DOHH2 (cell line): ENCODE results near the gene TCFL5.

Experiments
- H3F3A ChIP-seq: fragments of 200-600 bp; sonication (generic), shearing (Covaris generic); 2 replicates; pipeline ENCODE4 v1.6.0; 2016; ENCODE audit warnings: antibody characterized with exemption, mild to moderate bottlenecking; ENCODE audit not compliant: control insufficient read depth, insufficient read depth
- H3K27ac ChIP-seq: fragments of 200-600 bp; sonication (generic); 2 replicates; pipeline ENCODE4 v1.5.1; 2014; ENCODE audit warnings: low read depth, mild to moderate bottlenecking, low read length, moderate library complexity
- H3K27me3 ChIP-seq: fragments of 200-600 bp; sonication (generic); 2 replicates; pipeline ENCODE4 v1.6.1; 2014; ENCODE audit warnings: mild to moderate bottlenecking, low read length, mixed read lengths; ENCODE audit not compliant: control insufficient read depth
- H3K36me3 ChIP-seq: fragments of 200-600 bp; sonication (generic); 2 replicates; pipeline ENCODE4 v1.6.1; 2014; ENCODE audit warnings: mild to moderate bottlenecking, low read length, moderate library complexity, mixed read lengths; ENCODE audit not compliant: control insufficient read depth
- H3K4me1 ChIP-seq: fragments of 200-600 bp; sonication (generic); 2 replicates; pipeline ENCODE4 v1.6.1; 2014; ENCODE audit warnings: mild to moderate bottlenecking, low read length, mixed read lengths; ENCODE audit not compliant: control insufficient read depth
- H3K4me2 ChIP-seq: fragments of 200-600 bp; sonication (generic); 2 replicates; pipeline ENCODE4 v1.6.0; 2014; ENCODE audit warnings: mild to moderate bottlenecking, low read length, moderate library complexity
- H3K4me3 ChIP-seq: fragments of 200-600 bp; sonication (generic); 2 replicates; pipeline ENCODE4 v1.5.1; 2014; ENCODE audit warnings: mild to moderate bottlenecking, low read length, mixed read lengths
- H3K79me2 ChIP-seq: fragments of 200-600 bp; sonication (generic); 2 replicates; pipeline ENCODE4 v1.6.1; 2014; ENCODE audit warnings: mild to moderate bottlenecking, low read length, mixed read lengths; ENCODE audit not compliant: control insufficient read depth
- H3K9me2 ChIP-seq: fragments of 200-600 bp; sonication (generic); replicated peaks from 2 replicates; pipeline ENCODE4 v1.6.1; 2014; ENCODE audit warnings: mild to moderate bottlenecking, low read length, mixed read lengths; ENCODE audit not compliant: control insufficient read depth
- H3K9me3 ChIP-seq: fragments of 200-600 bp; sonication (generic); 2 replicates; pipeline ENCODE4 v1.6.1; 2014; ENCODE audit warnings: antibody characterized with exemption, low read length, mixed read lengths; ENCODE audit not compliant: control insufficient read depth, insufficient read depth
- H4K20me1 ChIP-seq: fragments of 200-600 bp; sonication (generic); 2 replicates; pipeline ENCODE4 v1.6.0; 2014; ENCODE audit warnings: low read depth, mild to moderate bottlenecking, antibody characterized with exemption, low read length, moderate library complexity; ENCODE audit not compliant: control insufficient read depth, insufficient read depth
- EZH2phosphoT487 ChIP-seq: fragments of 200-600 bp; sonication (generic); IDR thresholded peaks from 2 replicates; pipeline ENCODE4 v1.6.1; 2017; ENCODE audit warnings: borderline replicate concordance, mild to moderate bottlenecking, antibody characterized with exemption, low read length, moderate library complexity, mixed read lengths
- TF ChIP-seq, protein P1 (sequence below): fragments of 200-600 bp; sonication (generic); IDR thresholded peaks from one replicate; pipeline ENCODE4 v1.5.1; 2014; ENCODE audit warnings: antibody characterized with exemption, mild to moderate bottlenecking, low read depth, low read length; ENCODE audit not compliant: poor library complexity, severe bottlenecking

TCFL5 gene

GRCh38 chr20:62830821-62831220, 30.8 kb downstream of the TCFL5 start:
- Histone ChIP-seq H3K4me3 (no peak overlapping the region), H4K20me1 (no peaks in the 10 kb centered on the region), H3K79me2 (no peaks in the 10 kb centered on the region), H3K9me3 (no peaks in the 10 kb centered on the region), H3F3A (no peaks in the 10 kb centered on the region), H3K36me3 (no peaks in the 10 kb centered on the region), H3K27ac (no peak overlapping the region), H3K4me2 (no peak overlapping the region), H3K9me2 (no peaks in the 10 kb centered on the region), H3K27me3 (no peaks in the 10 kb centered on the region; the same call in 1 of the 2 replicates), H3K4me1 (peaks cover 22% of the 10 kb centered on the region)
- no peak for TF ChIP-seq EZH2phosphoT487
- TF ChIP-seq, protein P1, sequence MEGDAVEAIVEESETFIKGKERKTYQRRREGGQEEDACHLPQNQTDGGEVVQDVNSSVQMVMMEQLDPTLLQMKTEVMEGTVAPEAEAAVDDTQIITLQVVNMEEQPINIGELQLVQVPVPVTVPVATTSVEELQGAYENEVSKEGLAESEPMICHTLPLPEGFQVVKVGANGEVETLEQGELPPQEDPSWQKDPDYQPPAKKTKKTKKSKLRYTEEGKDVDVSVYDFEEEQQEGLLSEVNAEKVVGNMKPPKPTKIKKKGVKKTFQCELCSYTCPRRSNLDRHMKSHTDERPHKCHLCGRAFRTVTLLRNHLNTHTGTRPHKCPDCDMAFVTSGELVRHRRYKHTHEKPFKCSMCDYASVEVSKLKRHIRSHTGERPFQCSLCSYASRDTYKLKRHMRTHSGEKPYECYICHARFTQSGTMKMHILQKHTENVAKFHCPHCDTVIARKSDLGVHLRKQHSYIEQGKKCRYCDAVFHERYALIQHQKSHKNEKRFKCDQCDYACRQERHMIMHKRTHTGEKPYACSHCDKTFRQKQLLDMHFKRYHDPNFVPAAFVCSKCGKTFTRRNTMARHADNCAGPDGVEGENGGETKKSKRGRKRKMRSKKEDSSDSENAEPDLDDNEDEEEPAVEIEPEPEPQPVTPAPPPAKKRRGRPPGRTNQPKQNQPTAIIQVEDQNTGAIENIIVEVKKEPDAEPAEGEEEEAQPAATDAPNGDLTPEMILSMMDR, result no peak

DNA sequence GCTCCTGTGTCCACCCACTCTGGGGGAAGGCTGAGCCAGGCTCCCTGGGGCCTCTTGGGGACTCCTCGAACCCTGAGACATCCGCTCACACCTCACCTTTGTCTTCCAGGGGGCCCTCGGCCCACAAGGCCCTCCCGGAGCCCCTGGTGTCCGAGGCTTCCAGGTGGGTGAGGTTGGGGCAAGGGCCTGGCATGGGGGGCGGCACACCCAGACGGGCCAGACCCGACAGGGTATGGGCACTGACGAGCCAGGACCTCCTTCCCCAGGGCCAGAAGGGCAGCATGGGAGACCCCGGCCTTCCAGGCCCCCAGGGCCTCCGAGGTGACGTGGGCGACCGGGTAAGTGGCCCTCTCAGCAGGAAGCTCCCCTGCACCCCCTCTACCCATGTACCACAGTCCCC, 31.4 kb downstream of the TCFL5 start:
- Histone ChIP-seq H3K4me1 (peaks cover 26% of the 10 kb centered on the region), H4K20me1 (no peaks in the 10 kb centered on the region), H3K9me2 (no peaks in the 10 kb centered on the region), H3K27ac (no peak overlapping the region), H3K36me3 (no peaks in the 10 kb centered on the region), H3K79me2 (no peaks in the 10 kb centered on the region), H3K27me3 (peaks cover 4% of the 10 kb centered on the region; the same call in 1 of the 2 replicates), H3K4me3 (no peak overlapping the region), H3F3A (no peaks in the 10 kb centered on the region), H3K4me2 (no peak overlapping the region), H3K9me3 (no peaks in the 10 kb centered on the region)
- TF ChIP-seq, protein P1, result no peak
- no peak for TF ChIP-seq EZH2phosphoT487

- Histone ChIP-seq H3K27ac (no peak overlapping the region), H3K36me3 (no peaks in the 10 kb centered on the region), H3K27me3 (peaks cover 5% of the 10 kb centered on the region; the same call in 1 of the 2 replicates), H3F3A (no peaks in the 10 kb centered on the region), H3K79me2 (no peaks in the 10 kb centered on the region), H3K4me3 (no peak overlapping the region), H3K4me1 (peaks cover 32% of the 10 kb centered on the region), H4K20me1 (no peaks in the 10 kb centered on the region), H3K9me3 (no peaks in the 10 kb centered on the region), H3K9me2 (no peaks in the 10 kb centered on the region), H3K4me2 (no peak overlapping the region)
- TF ChIP-seq EZH2phosphoT487, result no peak
- TF ChIP-seq, protein P1, result no peak
These were observed 32.1 kb downstream of the TCFL5 start for GRCh38 chr20:62829231-62830230.
